Keratinocyte (primary cell): Measurements from ENCODE around the gene RAD23A. TPM values are rescaled to one million over a fixed set of nuclear protein-coding genes. Genes with fewer than 3 reads are reported as not detected.

Source experiments
- DNase-seq: peaks from one replicate; pipeline ENCODE4 v3.0.0-alpha.2; 2011; ENCODE audit warnings: low read depth, missing footprints, low spot score
- FAIRE-seq: peaks from 2 replicates; lab custom pipeline; 2011; peaks lifted over from hg19 to GRCh38; lab: Jason Lieb, UNC
- H2AFZ ChIP-seq: 2 replicates; pipeline ENCODE4 v1.6.0; 2012; ENCODE audit warnings: low read length, control low read depth, inconsistent platforms; ENCODE audit not compliant: control insufficient read depth
- H3K27ac ChIP-seq: 2 replicates; pipeline ENCODE4 v1.5.1; 2011; ENCODE audit warnings: low read length; ENCODE audit not compliant: control insufficient read depth, insufficient read depth
- H3K27me3 ChIP-seq: 3 replicates; pipeline ENCODE4 v1.6.0; 2011; ENCODE audit warnings: low read length; ENCODE audit not compliant: control insufficient read depth, insufficient read depth; ENCODE audit errors: extremely low read depth
- H3K36me3 ChIP-seq, 2 experiments: 2 replicates in 1 of 2; 3 replicates in 1 of 2; pipeline ENCODE4 v1.5.1; 2011; ENCODE audit warnings: low read length in 2 of 2, mild to moderate bottlenecking in 1 of 2; ENCODE audit not compliant: control insufficient read depth in 2 of 2, insufficient read depth in 2 of 2; ENCODE audit errors: extremely low read depth in 1 of 2
- H3K4me1 ChIP-seq: 3 replicates; pipeline ENCODE4 v1.5.1; 2011; ENCODE audit warnings: low read length; ENCODE audit not compliant: control insufficient read depth, insufficient read depth; ENCODE audit errors: extremely low read depth
- H3K4me2 ChIP-seq: 3 replicates; pipeline ENCODE4 v1.6.0; 2011; ENCODE audit warnings: low read depth, low read length; ENCODE audit not compliant: control insufficient read depth, insufficient read depth; ENCODE audit errors: extremely low read depth
- H3K4me3 ChIP-seq, 3 experiments: fragments of 200-600 bp in 1 of 3; sonication (generic) in 1 of 3; 2 replicates in 2 of 3; 3 replicates in 1 of 3; pipeline ENCODE4 v1.5.1; 2011 to 2016; ENCODE audit warnings: low read length in 3 of 3, mild to moderate bottlenecking in 3 of 3, control low read depth in 2 of 3, inconsistent platforms in 1 of 3, low read depth in 1 of 3, mixed read lengths in 1 of 3, mixed run types in 1 of 3, moderate library complexity in 1 of 3; ENCODE audit not compliant: control insufficient read depth in 2 of 3, insufficient read depth in 2 of 3; ENCODE audit errors: extremely low read depth in 1 of 3
- H3K79me2 ChIP-seq: 2 replicates; pipeline ENCODE4 v1.6.0; 2012; ENCODE audit warnings: low read length; ENCODE audit not compliant: control insufficient read depth, insufficient read depth
- H3K9ac ChIP-seq: 3 replicates; pipeline ENCODE4 v1.6.0; 2011; ENCODE audit warnings: low read length; ENCODE audit not compliant: control insufficient read depth, insufficient read depth; ENCODE audit errors: extremely low read depth
- H3K9me1 ChIP-seq: 3 replicates; pipeline ENCODE4 v1.6.0; 2011; ENCODE audit warnings: low read length; ENCODE audit not compliant: control insufficient read depth, insufficient read depth; ENCODE audit errors: extremely low read depth
- H3K9me3 ChIP-seq: 2 replicates; pipeline ENCODE4 v1.5.1; 2012; ENCODE audit warnings: low read depth, low read length; ENCODE audit not compliant: control insufficient read depth
- H4K20me1 ChIP-seq: 3 replicates; pipeline ENCODE4 v1.6.0; 2011; ENCODE audit warnings: low read length; ENCODE audit not compliant: control insufficient read depth, insufficient read depth; ENCODE audit errors: extremely low read depth
- CTCF ChIP-seq, 3 experiments: IDR thresholded peaks in 1 of 3; conservative IDR thresholded peaks in 1 of 3; optimal IDR thresholded peaks in 1 of 3; 2 replicates in 2 of 3; 3 replicates in 1 of 3; pipeline versions ENCODE3 to v1.5.1; 2011; ENCODE audit warnings: low read length in 3 of 3, mild to moderate bottlenecking in 3 of 3, moderate library complexity in 2 of 3, control low read depth in 1 of 3, inconsistent platforms in 1 of 3; ENCODE audit not compliant: insufficient read depth in 2 of 3; ENCODE audit errors: extremely low read depth in 1 of 3
- EZH2 ChIP-seq: IDR thresholded peaks from one replicate; pipeline ENCODE4 v1.6.1; 2012; ENCODE audit warnings: inconsistent platforms, mild to moderate bottlenecking, low read length, moderate library complexity
- dilution Hi-C: fragments of 300-500 bp; cut with MboI; formaldehyde crosslinking; loops from one replicate; pipeline ENCODE4 v1.7.0; 2020; ENCODE audit warnings: low sequenced_read_pairs; ENCODE audit not compliant: extremely low pct_ligation_motif_present
- polyA minus RNA-seq, 3 experiments: library from RNA; depleted of rRNA, polyadenylated mRNA; stranded (reverse); fragments of >200 nt; gene quantifications; 1 replicate in 1 of 3; 2 replicates in 1 of 3; 3 replicates in 1 of 3; pipeline ENCODE4 v1.2.3, GENCODE V29; 2011
- polyA plus RNA-seq, 5 experiments: library from polyadenylated mRNA; depleted of rRNA in 3 of 5; stranded (reverse) in 3 of 5; stranded (forward) in 1 of 5; unstranded in 1 of 5; fragments of >200 nt; gene quantifications; 1 replicate in 1 of 5; 2 replicates in 3 of 5; 3 replicates in 1 of 5; pipeline versions ENCODE4 v1.2.1 to v1.2.3, GENCODE V29; 2011 to 2012; ENCODE audit warnings: missing spikeins in 2 of 5, low read depth in 1 of 5, low replicate concordance in 1 of 5

Gene RAD23A
- polyA plus RNA-seq (20.3 to 63.3 TPM (median 23.7 TPM) in 3 replicates), polyA minus RNA-seq (24.7 to 169 TPM (median 25.4 TPM) in 3 replicates)
- 51.3 TPM for polyA plus RNA-seq (2011; ENCODE audit: low read depth)
- 31.9 and 74.2 TPM in 2 replicates for polyA plus RNA-seq (2011; cell fraction: cytosol; rRNA removed)
- polyA plus RNA-seq (2011; cell fraction: nucleus; rRNA removed): 31.8 and 38.2 TPM in 2 replicates
- 106 and 107 TPM in 2 replicates for polyA plus RNA-seq (2012; ENCODE audit: low replicate concordance)
- 84.4 TPM for polyA minus RNA-seq (2011; cell fraction: cytosol; rRNA and poly(A)+ RNA removed)
- 13.9 and 16.0 TPM in 2 replicates for polyA minus RNA-seq (2011; cell fraction: nucleus; rRNA and poly(A)+ RNA removed)

- H2AFZ ChIP-seq: no peak within 1 kb of the TSS
- FAIRE-seq (peak; percentile 63), DNase-seq (no peak)
- peak within 1 kb of the TSS; percentile 97 for H3K9ac ChIP-seq
- TF ChIP-seq EZH2 (no peak), CTCF (optimal IDR thresholded peaks at IDR 0.05 in 1 of 3, IDR thresholded peaks at IDR 0.05 in 1 of 3, conservative IDR thresholded peaks at IDR 0.05 in 1 of 3; ENCODE audit: extremely low read depth in 1 of 3, insufficient read depth in 2 of 3, low read length in 3 of 3) (no peak)
- H3K27ac ChIP-seq: peak within 1 kb of the TSS; percentile 96
- no peaks in the 10 kb centered on the region for H3K9me3 ChIP-seq
- H3K4me2 ChIP-seq: peak within 1 kb of the TSS; percentile 99
- peaks cover 42 to 50% of the 10 kb centered on the region in 2 experiments for H3K36me3 ChIP-seq
- dilution Hi-C loops: no loop called here
- peaks cover 21% of the 10 kb centered on the region for H3K4me1 ChIP-seq
- peaks cover 55% of the 10 kb centered on the region for H3K79me2 ChIP-seq
- no peaks in the 10 kb centered on the region for H3K9me1 ChIP-seq
- peak within 1 kb of the TSS; percentile 65 to 99 (median 74) for H3K4me3 ChIP-seq
- no peaks in the 10 kb centered on the region for H3K27me3 ChIP-seq
- H4K20me1 ChIP-seq: peaks cover 9% of the 10 kb centered on the region
Measured at GRCh38 chr19:12945479-12946091, at the start of gene RAD23A. Gene RAD23A, plus strand, starts transcription at chr19:12945862. Its CDS starts 87 bp downstream, at chr19:12945949.

- peaks cover 12 to 20% of the 10 kb centered on the region in 2 experiments for H3K36me3 ChIP-seq
- DNase-seq: no peak
- H3K4me3 ChIP-seq: no peak overlapping the region
- H3K4me1 ChIP-seq: peaks cover 7% of the 10 kb centered on the region
- H3K4me2 ChIP-seq: no peak overlapping the region
- no peaks in the 10 kb centered on the region for H3K27me3 ChIP-seq
- TF ChIP-seq CTCF (optimal IDR thresholded peaks at IDR 0.05 in 1 of 3, IDR thresholded peaks at IDR 0.05 in 1 of 3, conservative IDR thresholded peaks at IDR 0.05 in 1 of 3; ENCODE audit: extremely low read depth in 1 of 3, insufficient read depth in 2 of 3, low read length in 3 of 3) (no peak), EZH2 (no peak)
- dilution Hi-C loops: no loop called here
- H2AFZ ChIP-seq: no peak overlapping the region
- peaks cover 6% of the 10 kb centered on the region for H3K79me2 ChIP-seq
- H3K27ac ChIP-seq: no peak overlapping the region
- no peaks in the 10 kb centered on the region for H4K20me1 ChIP-seq
- no peak for FAIRE-seq
- H3K9me1 ChIP-seq: no peaks in the 10 kb centered on the region
- H3K9ac ChIP-seq: no peak overlapping the region
- H3K9me3 ChIP-seq: no peaks in the 10 kb centered on the region
Measured at GRCh38 chr19:12896460-12896859, 49.2 kb upstream of the RAD23A start.
